Measurements from ENCODE around the gene CASZ1. TPM values are rescaled to one million over a fixed set of nuclear protein-coding genes. Genes with fewer than 3 reads are reported as not detected.

CASZ1 gene
- total RNA-seq, 1 donor from 2014 or later, result 3.4 TPM

- peak overlapping the region; percentile 64 for H3K4me3 Mint-ChIP-seq
- peaks cover 55% of the 10 kb centered on the region for H3K4me1 ChIP-seq
- no peak overlapping the region for H2AFZ ChIP-seq (replicated peaks)
- no peaks in the 10 kb centered on the region for H3K9me3 ChIP-seq (ENCODE audit: low read depth)
- peak overlapping the region; percentile 77 for H3K27ac Mint-ChIP-seq
- no peaks in the 10 kb centered on the region for H3K79me2 ChIP-seq (ENCODE audit: low read depth)
- peak; percentile 72 for DNase-seq (ENCODE audit: low spot score)
- H3K36me3 Mint-ChIP-seq, result peaks cover 1% of the 10 kb centered on the region
- H3K9ac ChIP-seq, result no peak overlapping the region
- no peaks in the 10 kb centered on the region for H3K9me3 Mint-ChIP-seq
- no peak overlapping the region for H3K4me3 ChIP-seq
- H3K27me3 Mint-ChIP-seq (ENCODE audit: insufficient read depth, low read depth), result peaks cover 5% of the 10 kb centered on the region
- H4K20me1 ChIP-seq (ENCODE audit: low read depth), result peaks cover 60% of the 10 kb centered on the region
- peaks cover 31% of the 10 kb centered on the region for H3F3A ChIP-seq (ENCODE audit: low read depth)
- H3K27ac ChIP-seq, result peak overlapping the region; percentile 53
- H3K36me3 ChIP-seq, result no peaks in the 10 kb centered on the region
- H3K4me2 ChIP-seq, result peak overlapping the region; percentile 45
- TF ChIP-seq EZH2phosphoT487 (IDR thresholded peaks at IDR 0.05), result no peak
- TF ChIP-seq EZH2 (IDR thresholded peaks at IDR 0.05), result no peak
- TF ChIP-seq CTCF (IDR thresholded peaks at IDR 0.05), result no peak
- H3K27me3 ChIP-seq, result no peaks in the 10 kb centered on the region
- peaks cover 66% of the 10 kb centered on the region for H3K4me1 Mint-ChIP-seq
These were observed 128.3 kb downstream of the CASZ1 start for GRCh38 chr1:10667861-10668761.

GRCh38 chr1:10665930-10666850 lies 130.3 kb downstream of the CASZ1 start:
- H3K4me3 ChIP-seq, result no peak overlapping the region
- peaks cover 64% of the 10 kb centered on the region for H4K20me1 ChIP-seq (ENCODE audit: low read depth)
- no peak overlapping the region for H2AFZ ChIP-seq (replicated peaks)
- H3K27ac ChIP-seq, result no peak overlapping the region
- peaks cover 5% of the 10 kb centered on the region for H3K27me3 Mint-ChIP-seq (ENCODE audit: insufficient read depth, low read depth)
- H3K4me1 ChIP-seq, result peaks cover 54% of the 10 kb centered on the region
- peaks cover 45% of the 10 kb centered on the region for H3F3A ChIP-seq (ENCODE audit: low read depth)
- H3K4me1 Mint-ChIP-seq, result peaks cover 54% of the 10 kb centered on the region
- no peaks in the 10 kb centered on the region for H3K9me3 ChIP-seq (ENCODE audit: low read depth)
- H3K4me2 ChIP-seq, result no peak overlapping the region
- DNase-seq (ENCODE audit: low spot score), result no peak
- H3K9me3 Mint-ChIP-seq, result no peaks in the 10 kb centered on the region
- no peaks in the 10 kb centered on the region for H3K79me2 ChIP-seq (ENCODE audit: low read depth)
- no peak overlapping the region for H3K9ac ChIP-seq
- TF ChIP-seq CTCF (IDR thresholded peaks at IDR 0.05) (no peak), EZH2 (IDR thresholded peaks at IDR 0.05) (no peak), EZH2phosphoT487 (IDR thresholded peaks at IDR 0.05) (no peak)
- H3K36me3 ChIP-seq, result no peaks in the 10 kb centered on the region
- no peaks in the 10 kb centered on the region for H3K27me3 ChIP-seq
- no peak overlapping the region for H3K4me3 Mint-ChIP-seq
- no peak overlapping the region for H3K27ac Mint-ChIP-seq
- H3K36me3 Mint-ChIP-seq, result peaks cover 1% of the 10 kb centered on the region

GRCh38 chr1:10665226-10665625 lies 131.2 kb downstream of the CASZ1 start:
- H3K27me3 ChIP-seq, result no peaks in the 10 kb centered on the region
- H3K4me1 Mint-ChIP-seq, result peaks cover 44% of the 10 kb centered on the region
- no peaks in the 10 kb centered on the region for H3K79me2 ChIP-seq (ENCODE audit: low read depth)
- H3F3A ChIP-seq (ENCODE audit: low read depth), result peaks cover 45% of the 10 kb centered on the region
- H3K4me1 ChIP-seq, result peaks cover 44% of the 10 kb centered on the region
- H3K27ac Mint-ChIP-seq, result no peak overlapping the region
- no peak for TF ChIP-seq EZH2 (IDR thresholded peaks at IDR 0.05)
- no peak for TF ChIP-seq CTCF (IDR thresholded peaks at IDR 0.05)
- TF ChIP-seq EZH2phosphoT487 (IDR thresholded peaks at IDR 0.05), result no peak
- H3K9me3 ChIP-seq (ENCODE audit: low read depth), result no peaks in the 10 kb centered on the region
- H3K36me3 Mint-ChIP-seq, result peaks cover 1% of the 10 kb centered on the region
- no peak for DNase-seq (ENCODE audit: low spot score)
- no peaks in the 10 kb centered on the region for H3K36me3 ChIP-seq
- no peak overlapping the region for H3K4me3 ChIP-seq
- no peak overlapping the region for H3K9ac ChIP-seq
- H2AFZ ChIP-seq (replicated peaks), result no peak overlapping the region
- H3K4me2 ChIP-seq, result no peak overlapping the region
- peaks cover 55% of the 10 kb centered on the region for H4K20me1 ChIP-seq (ENCODE audit: low read depth)
- H3K27me3 Mint-ChIP-seq (ENCODE audit: insufficient read depth, low read depth), result peaks cover 5% of the 10 kb centered on the region
- no peaks in the 10 kb centered on the region for H3K9me3 Mint-ChIP-seq
- no peak overlapping the region for H3K27ac ChIP-seq
- no peak overlapping the region for H3K4me3 Mint-ChIP-seq

Data from neural progenitor cell (in vitro differentiated cells).